Left forelimb (tissue), 1 donor: ENCODE data around the gene SMIM41.
A peak's percentile ranks its signal among the peaks of the same experiment; 100 is the strongest.

ENCODE experiments used
- DNase-seq: peaks from one replicate; pipeline ENCODE4 v3.0.0-alpha.2; 2018; ENCODE audit warnings: low spot score

The SMIM41 gene

DNA sequence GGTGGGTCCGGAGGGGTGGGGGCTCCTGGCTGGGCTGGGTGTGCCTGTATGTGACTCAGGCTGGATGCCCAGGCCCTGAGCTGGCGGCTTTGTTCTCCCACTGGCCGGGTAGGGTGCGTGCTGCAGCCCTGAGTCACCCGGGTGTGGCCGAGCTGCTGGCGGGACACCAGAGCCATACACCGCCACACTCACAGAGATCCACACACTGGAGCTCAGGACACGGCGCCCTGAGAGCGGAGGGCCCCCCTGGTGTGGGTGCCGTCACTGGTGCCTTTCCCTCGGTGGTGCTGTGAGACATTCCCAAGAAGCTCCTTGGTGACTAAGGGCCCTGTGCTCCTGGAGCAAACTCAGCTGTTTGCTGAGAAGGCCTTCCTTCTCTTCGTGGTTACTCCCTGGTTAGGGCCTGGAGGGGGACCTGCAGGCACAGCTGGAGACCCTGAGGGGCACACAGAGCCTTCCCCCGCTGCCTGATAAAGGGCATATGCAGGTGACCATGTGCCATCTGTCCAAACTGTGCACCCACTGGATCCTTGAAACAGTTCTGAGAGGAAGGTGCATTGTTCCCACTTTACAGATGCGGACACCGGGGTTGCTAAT lies 68.0 kb downstream of the SMIM41 start:
- DNase-seq, result peak; percentile 79

DNA sequence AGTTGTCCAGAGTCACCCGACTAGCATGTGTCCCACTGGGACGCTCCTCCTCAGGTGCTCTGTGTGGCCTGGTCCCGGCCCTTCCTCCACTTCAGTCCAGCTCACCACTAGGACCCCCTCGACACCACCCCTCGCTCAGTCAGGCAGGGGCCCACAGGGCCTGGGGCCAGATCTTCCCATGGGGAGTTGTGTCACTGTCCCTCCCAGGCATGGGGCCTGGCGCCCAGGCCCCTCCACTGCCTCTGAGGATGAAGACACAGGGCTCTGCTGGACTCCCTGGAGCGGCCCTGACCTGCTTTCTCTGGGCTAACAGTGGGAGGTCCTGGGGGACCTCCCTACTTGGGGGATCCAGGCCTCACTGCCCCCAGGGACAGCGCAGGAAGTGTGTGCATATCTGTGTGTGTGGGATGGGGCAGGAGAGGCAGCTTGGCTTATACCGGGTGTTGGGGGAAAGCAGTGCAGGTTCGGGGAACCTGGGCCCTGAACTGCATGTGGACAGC lies 68.5 kb downstream of the SMIM41 start:
- DNase-seq, result no peak

GRCh38 chr12:52148464-52149181 lies 69.1 kb downstream of the SMIM41 start:
- DNase-seq, result no peak

- no peak for DNase-seq
Measured at GRCh38 chr12:52149182-52149641, 69.7 kb downstream of the SMIM41 start.

GRCh38 chr12:52149651-52150241 lies 70.2 kb downstream of the SMIM41 start:
- DNase-seq, result no peak

GRCh38 chr12:52151153-52151836 lies 71.8 kb downstream of the SMIM41 start:
- no peak for DNase-seq

GRCh38 chr12:52151837-52152783 lies 72.6 kb downstream of the SMIM41 start:
- no peak for DNase-seq

GRCh38 chr12:52152905-52153317 lies 73.4 kb downstream of the SMIM41 start:
- no peak for DNase-seq

- no peak for DNase-seq
Measured at GRCh38 chr12:52155048-52155868, 75.8 kb downstream of the SMIM41 start.

DNA sequence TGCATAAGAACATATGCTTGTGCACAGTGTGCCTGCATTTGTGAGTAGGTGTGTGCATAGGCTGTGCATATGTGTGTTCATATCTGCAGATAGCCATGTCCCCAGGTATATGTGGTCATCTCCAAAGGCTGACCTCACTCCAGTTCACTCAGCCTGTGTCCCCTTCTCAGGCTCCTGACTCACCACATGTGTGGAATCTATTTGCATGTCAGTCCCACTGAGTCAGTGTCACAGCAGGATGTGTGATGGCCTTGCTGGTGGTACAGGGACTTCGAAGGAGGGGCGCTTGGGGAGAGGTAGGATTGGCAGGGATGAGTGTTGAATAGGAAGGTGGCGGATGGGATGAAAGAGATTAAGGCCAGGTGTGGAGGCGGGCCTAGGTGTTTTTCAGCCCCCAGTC lies 76.8 kb downstream of the SMIM41 start:
- DNase-seq, result no peak

DNA sequence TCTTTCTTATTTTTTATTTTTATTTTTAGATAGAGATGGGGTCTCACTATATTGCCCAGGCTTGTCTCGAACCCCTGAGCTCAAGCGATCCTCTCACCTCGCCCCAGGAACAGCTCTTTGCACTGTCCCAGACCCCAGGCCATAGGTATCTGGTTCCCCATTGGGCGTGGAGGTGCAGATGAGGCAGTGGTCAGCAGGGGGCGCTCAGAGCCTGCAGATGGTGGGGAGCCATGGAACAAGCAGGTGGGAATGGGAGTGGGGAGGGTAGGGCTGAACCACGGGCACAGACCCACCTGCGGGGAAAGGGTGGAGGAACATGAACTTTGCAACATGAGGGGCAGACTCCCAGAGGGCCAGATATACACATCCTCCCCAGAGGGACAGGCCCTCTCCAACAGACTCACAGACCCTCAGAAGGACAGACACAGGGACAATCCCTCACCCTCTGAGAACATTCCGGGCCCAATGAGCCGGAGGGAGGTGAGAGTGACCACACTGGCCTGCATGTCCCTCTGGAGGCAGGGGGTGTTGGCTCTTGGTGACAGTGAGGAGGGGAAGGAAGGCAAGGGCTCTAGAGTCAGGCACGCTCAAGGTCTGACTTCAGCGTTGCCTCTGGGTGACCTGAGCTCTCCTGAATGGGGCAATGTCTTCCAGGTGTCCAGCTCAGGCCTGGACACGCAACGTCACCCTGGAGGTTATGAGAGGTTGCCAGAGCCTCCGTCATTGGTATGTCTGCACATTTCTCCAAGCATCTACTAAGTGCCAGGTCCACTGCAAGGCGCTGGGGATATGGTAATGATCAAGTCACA lies 77.5 kb downstream of the SMIM41 start:
- no peak for DNase-seq

GRCh38 chr12:52157566-52158150 lies 78.2 kb downstream of the SMIM41 start:
- no peak for DNase-seq
